Raji (cell line): ENCODE measurements around the gene TGFBR3.

Experiments used
- POLR2A ChIP-seq: IDR thresholded peaks from 2 replicates; pipeline ENCODE4 v1.6.1; 2011; ENCODE audit warnings: low read depth, low read length, control low read depth; ENCODE audit not compliant: insufficient read depth

The TGFBR3 gene

GRCh38 chr1:91885716-91886506, at the start of gene TGFBR3:
TSS of gene TGFBR3 (minus strand) at chr1:91886151. CDS start at chr1:91861531, 24,620 bp downstream.
- no peak for TF ChIP-seq POLR2A

- TF ChIP-seq POLR2A = no peak
These were observed 43.3 kb upstream of the TGFBR3 start for GRCh38 chr1:91929250-91929649.

GRCh38 chr1:91928026-91928425, 42.1 kb upstream of the TGFBR3 start:
- TF ChIP-seq POLR2A = no peak

GRCh38 chr1:91925644-91926435, 39.9 kb upstream of the TGFBR3 start:
- no peak for TF ChIP-seq POLR2A

GRCh38 chr1:91924146-91924545, 38.2 kb upstream of the TGFBR3 start:
- no peak for TF ChIP-seq POLR2A

GRCh38 chr1:91919962-91920361, 34.0 kb upstream of the TGFBR3 start:
- no peak for TF ChIP-seq POLR2A

GRCh38 chr1:91916811-91917460, 31.0 kb upstream of the TGFBR3 start:
- no peak for TF ChIP-seq POLR2A

- no peak for TF ChIP-seq POLR2A
These were observed 30.1 kb upstream of the TGFBR3 start for GRCh38 chr1:91916046-91916445.

GRCh38 chr1:91913018-91913417, 27.1 kb upstream of the TGFBR3 start:
- TF ChIP-seq POLR2A = no peak

- TF ChIP-seq POLR2A = no peak
These were observed 26.3 kb upstream of the TGFBR3 start for GRCh38 chr1:91912266-91912665.

GRCh38 chr1:91901231-91901630, 15.3 kb upstream of the TGFBR3 start:
- no peak for TF ChIP-seq POLR2A

- no peak for TF ChIP-seq POLR2A
These were observed 14.6 kb upstream of the TGFBR3 start for GRCh38 chr1:91900562-91900961.

GRCh38 chr1:91897016-91897415, 11.1 kb upstream of the TGFBR3 start:
- no peak for TF ChIP-seq POLR2A

GRCh38 chr1:91895832-91896556, 10.0 kb upstream of the TGFBR3 start:
- TF ChIP-seq POLR2A = no peak
